ENCODE data around the gene YTHDC2. TPM values are rescaled to one million over a fixed set of nuclear protein-coding genes. Genes with fewer than 3 reads are reported as not detected.

YTHDC2 gene
- total RNA-seq (10 to 100 TPM; 12.3 to 21.1 (median 18.5) TPM), polyA plus RNA-seq (6.4 TPM)
- long read RNA-seq, donor 1, full-length matches to known transcripts = 4 of 23 reads
- long read RNA-seq, donor 1, partial matches to known transcripts = 16 of 23 reads
- long read RNA-seq, donor 1, other reads (novel, unspliced or antisense) = 3 of 23 reads
- long read RNA-seq, donor 2, full-length matches to known transcripts = 7 of 12 reads
- long read RNA-seq, donor 2, partial matches to known transcripts = 3 of 12 reads
- long read RNA-seq, donor 2, other reads (novel, unspliced or antisense) = 2 of 12 reads
- long read RNA-seq, donor 3, full-length matches to known transcripts = 7 of 32 reads
- long read RNA-seq, donor 3, partial matches to known transcripts = 21 of 32 reads
- long read RNA-seq, donor 3, other reads (novel, unspliced or antisense) = 4 of 32 reads
- long read RNA-seq, donor 4, full-length matches to known transcripts = 9 of 16 reads
- long read RNA-seq, donor 4, partial matches to known transcripts = 4 of 16 reads
- long read RNA-seq, donor 4, other reads (novel, unspliced or antisense) = 3 of 16 reads

DNA sequence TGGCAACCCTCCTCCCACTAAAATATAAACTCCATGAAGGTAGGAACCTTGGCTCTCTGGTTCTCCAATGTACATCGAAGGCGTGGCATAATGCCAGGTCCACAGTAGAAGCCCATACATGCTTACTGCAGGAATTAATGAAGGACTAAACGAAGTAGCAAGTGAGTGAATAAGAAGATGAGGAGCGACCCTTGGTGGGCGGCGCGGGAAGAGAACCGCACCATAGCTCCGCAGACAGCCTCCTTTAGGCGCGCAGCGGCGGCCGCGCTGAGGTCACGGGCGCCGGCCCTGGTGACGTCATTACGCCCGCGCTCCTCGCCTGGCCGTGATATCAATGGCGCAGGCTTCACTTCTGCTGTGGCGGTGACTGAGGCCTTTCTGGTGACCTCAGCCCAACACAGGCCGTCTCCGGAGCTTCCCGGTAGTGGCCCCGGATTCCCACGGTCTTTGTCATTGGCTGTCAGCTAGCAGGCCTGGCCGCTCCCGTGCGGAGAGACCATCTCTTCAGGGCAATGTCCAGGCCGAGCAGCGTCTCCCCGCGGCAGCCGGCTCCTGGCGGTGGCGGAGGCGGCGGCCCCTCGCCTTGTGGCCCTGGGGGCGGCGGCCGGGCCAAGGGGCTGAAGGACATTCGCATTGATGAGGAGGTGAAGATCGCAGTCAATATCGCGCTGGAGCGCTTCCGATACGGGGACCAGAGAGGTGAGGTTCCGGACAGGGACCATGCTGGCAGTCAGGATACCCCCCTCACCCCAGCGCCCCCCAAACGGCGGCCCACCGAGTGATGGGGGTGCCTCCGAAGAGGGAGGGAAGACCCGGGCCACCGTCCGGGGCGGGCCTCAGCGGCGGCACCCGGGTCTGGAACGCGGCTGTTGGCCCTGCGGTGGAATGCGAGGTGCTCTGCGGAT lies at the start of gene YTHDC2:
Gene YTHDC2, plus strand, starts transcription at position 311 of the 905 bp plus-strand sequence. Its CDS starts 202 bp downstream, at position 513.
- DNase-seq = peak; percentile 91 to 96 (median 95)
- WGBS = under 1% methylated on average over 72 of the region's 72 CpGs
- peak; percentile 99 for ATAC-seq
- H3K4me3 ChIP-seq (ENCODE audit: low read length) = peak within 1 kb of the TSS; percentile 75
- H3K4me1 ChIP-seq (ENCODE audit: control insufficient read depth, insufficient read depth, low read length) = no peaks in the 10 kb centered on the region
- H3K27ac ChIP-seq (ENCODE audit: low read length) = peak within 1 kb of the TSS; percentile 91
- H3K9me3 ChIP-seq (ENCODE audit: control insufficient read depth, low read length) = no peaks in the 10 kb centered on the region
- intact Hi-C loops (cut with DNase I) = loop anchor here in 2 of 4 donors (5.0 to 10.0 kb wide), 4 partner anchors 136 to 519 kb away; no protein-coding TSS in a partner anchor
- no peaks in the 10 kb centered on the region for H3K27me3 ChIP-seq (ENCODE audit: control insufficient read depth, insufficient read depth)

DNA sequence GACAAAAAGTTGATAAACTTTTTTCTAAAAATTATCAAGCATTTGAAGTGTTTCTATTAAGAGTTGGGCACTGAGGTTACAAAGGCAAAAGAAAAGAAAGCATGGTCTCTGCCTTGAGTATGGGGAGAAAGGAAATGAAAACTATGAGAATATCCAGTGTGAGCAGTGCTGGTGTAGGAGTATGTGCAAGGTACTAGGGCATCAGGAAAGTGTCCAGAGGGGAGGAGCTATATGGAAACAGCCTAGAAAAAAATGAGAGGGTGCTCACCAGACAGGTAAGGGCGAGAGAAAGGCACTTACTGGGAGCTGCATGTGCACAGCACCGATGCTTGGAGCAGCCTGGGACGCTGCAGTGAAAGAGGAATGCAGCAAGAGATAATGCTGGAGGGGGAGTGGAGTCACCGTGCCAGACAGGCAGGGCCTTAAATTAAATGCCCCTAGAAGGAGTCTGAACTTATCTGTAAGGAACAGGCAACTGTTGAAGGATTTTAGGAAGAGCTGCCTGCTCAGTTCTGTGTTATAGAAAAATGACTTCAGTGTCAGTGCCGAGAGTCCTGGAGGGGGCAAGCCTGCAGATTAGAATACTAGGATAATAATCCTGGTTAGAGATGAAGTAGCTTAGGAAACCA lies 39.3 kb upstream of the YTHDC2 start:
- peak in 1 of 3 donors; percentile 31 for DNase-seq
- intact Hi-C loops (cut with DNase I) = no loop called here
- ATAC-seq = peak; percentile 34 to 40

DNA sequence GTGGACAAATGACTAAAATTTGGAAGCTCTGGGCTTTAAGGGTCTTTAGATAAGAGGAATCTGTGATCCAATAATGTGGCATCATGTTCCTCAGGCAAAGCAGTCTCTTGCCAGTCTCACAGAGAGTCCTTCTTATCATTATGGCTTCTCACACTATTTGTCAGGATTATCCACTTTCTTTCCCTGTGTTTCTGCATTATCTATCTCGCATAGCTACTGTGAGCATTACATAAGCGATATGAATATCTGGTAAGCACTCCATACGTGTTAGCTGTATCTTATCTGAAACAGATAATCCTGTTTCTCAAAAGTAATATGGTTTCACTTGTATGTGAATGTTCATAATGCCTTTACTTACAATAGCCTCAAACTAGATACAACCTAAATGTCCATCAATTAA lies 34.8 kb upstream of the YTHDC2 start:
- ATAC-seq (no peak), DNase-seq (no peak)
- Histone ChIP-seq H3K4me1 (ENCODE audit: control insufficient read depth, insufficient read depth, low read length) (no peaks in the 10 kb centered on the region), H3K27ac (ENCODE audit: low read length) (no peak overlapping the region), H3K9me3 (ENCODE audit: control insufficient read depth, low read length) (no peaks in the 10 kb centered on the region), H3K27me3 (ENCODE audit: control insufficient read depth, insufficient read depth) (no peaks in the 10 kb centered on the region), H3K4me3 (ENCODE audit: low read length) (no peak overlapping the region)
- intact Hi-C loops (cut with DNase I) = no loop called here
- 47% methylated on average over 3 of the region's 3 CpGs for WGBS

More for the DNA sequence above, 39.3 kb upstream of the YTHDC2 start:
- H3K27ac ChIP-seq (ENCODE audit: low read length) = no peak overlapping the region
- no peak overlapping the region for H3K4me3 ChIP-seq (ENCODE audit: low read length)
- 14% methylated on average over 5 of the region's 5 CpGs for WGBS
- no peaks in the 10 kb centered on the region for H3K9me3 ChIP-seq (ENCODE audit: control insufficient read depth, low read length)
- H3K4me1 ChIP-seq (ENCODE audit: control insufficient read depth, insufficient read depth, low read length) = no peaks in the 10 kb centered on the region
- H3K27me3 ChIP-seq (ENCODE audit: control insufficient read depth, insufficient read depth) = no peaks in the 10 kb centered on the region

DNA sequence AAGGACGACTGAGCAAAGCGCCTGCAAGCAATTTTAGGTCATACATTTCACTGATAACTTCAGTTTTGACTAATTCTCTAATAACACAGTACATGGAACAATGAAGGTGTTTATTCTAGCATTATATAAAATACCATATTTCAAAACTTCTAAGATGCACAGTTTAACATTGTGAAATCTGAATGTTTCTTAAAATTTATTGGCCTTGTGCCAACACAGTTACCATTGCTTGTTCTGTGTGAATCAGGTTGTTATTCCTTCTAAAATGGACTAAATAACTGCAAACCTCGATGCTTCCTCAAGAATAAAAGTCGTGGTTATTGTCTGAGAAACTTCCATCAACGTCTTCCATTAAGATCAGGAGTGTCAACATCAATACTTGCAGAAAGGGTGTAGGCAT lies 33.3 kb upstream of the YTHDC2 start:
- no peaks in the 10 kb centered on the region for H3K9me3 ChIP-seq (ENCODE audit: control insufficient read depth, low read length)
- DNase-seq (no peak), ATAC-seq (no peak)
- no peak overlapping the region for H3K4me3 ChIP-seq (ENCODE audit: low read length)
- WGBS = 78% methylated on average over 5 of the region's 5 CpGs
- H3K27me3 ChIP-seq (ENCODE audit: control insufficient read depth, insufficient read depth) = no peaks in the 10 kb centered on the region
- no peak overlapping the region for H3K27ac ChIP-seq (ENCODE audit: low read length)
- H3K4me1 ChIP-seq (ENCODE audit: control insufficient read depth, insufficient read depth, low read length) = no peaks in the 10 kb centered on the region
- intact Hi-C loops (cut with DNase I) = no loop called here

DNA sequence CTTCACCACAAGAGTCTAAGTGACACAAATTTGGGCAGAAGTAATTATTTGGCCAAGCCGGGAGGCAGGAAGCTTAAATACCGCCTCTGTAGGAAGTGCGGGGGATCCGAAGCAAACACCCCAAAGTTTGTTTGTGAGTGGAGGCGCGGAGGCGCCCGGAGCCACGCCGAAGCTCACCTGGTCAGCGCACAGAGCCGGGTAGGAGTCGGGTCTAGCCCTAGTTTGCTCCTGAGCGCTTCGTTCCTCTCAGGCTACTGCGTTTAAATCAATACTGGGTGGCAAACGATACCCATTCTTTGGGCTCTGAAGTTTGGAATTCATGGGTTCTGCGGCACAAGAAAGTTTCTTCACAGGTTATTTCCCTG lies 26.1 kb upstream of the YTHDC2 start:
- peak overlapping the region; percentile 49 for H3K4me3 ChIP-seq (ENCODE audit: low read length)
- no peaks in the 10 kb centered on the region for H3K9me3 ChIP-seq (ENCODE audit: control insufficient read depth, low read length)
- intact Hi-C loops (cut with DNase I) = no loop called here
- WGBS = 3% methylated on average over 18 of the region's 18 CpGs
- no peaks in the 10 kb centered on the region for H3K27me3 ChIP-seq (ENCODE audit: control insufficient read depth, insufficient read depth)
- H3K4me1 ChIP-seq (ENCODE audit: control insufficient read depth, insufficient read depth, low read length) = peaks cover 4% of the 10 kb centered on the region
- DNase-seq = no peak
- H3K27ac ChIP-seq (ENCODE audit: low read length) = no peak overlapping the region
- peak; percentile 15 to 44 for ATAC-seq

DNA sequence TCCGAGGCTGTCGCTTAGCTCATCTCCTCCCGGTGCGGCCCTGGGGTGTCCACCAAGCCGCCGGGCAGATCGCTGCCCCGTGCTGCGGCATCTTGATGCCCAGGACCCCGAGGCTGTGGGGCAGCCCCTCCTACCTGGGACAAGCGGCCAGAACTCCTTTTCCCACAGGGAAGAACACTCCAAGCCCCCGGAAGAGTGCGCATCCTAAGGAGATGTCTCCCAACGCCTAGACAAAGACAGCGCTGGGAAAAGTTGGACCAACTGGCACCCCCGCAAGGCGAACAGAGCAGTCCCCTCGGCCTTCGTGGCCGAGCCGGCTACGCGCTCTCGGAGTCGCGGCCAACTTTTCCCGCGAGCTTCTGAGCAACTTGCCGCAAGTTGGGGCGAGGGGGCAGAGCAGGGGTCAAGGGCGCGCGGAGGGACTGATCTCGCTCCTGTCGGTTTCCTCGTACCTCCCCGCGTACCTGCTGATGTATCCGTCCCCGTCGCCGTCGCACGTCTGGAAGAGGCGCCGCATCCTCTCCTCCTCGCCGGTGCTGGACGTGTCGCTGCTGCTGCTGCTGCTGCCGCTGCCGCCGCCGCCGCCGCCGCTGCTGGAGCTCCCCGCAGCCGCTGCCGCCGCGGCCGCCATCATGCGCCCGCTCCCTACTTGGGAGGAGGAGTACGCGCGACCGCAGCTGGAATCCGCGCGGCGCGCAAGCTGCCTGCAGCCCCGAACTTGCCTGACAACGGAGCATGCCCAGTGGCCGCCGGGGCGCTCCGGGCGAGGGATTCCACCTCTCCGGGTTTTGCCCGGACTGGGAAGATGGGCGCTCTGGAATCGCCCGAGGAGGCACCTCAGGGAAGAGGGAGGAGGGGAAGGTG lies 25.5 kb upstream of the YTHDC2 start, which contains the start of gene MCC:
Gene MCC, minus strand, starts transcription at position 673 of the 864 bp plus-strand sequence.
- peak; percentile 83 to 93 (median 93) for DNase-seq
- no peaks in the 10 kb centered on the region for H3K9me3 ChIP-seq (ENCODE audit: control insufficient read depth, low read length)
- H3K4me1 ChIP-seq (ENCODE audit: control insufficient read depth, insufficient read depth, low read length) = peaks cover 4% of the 10 kb centered on the region
- no peaks in the 10 kb centered on the region for H3K27me3 ChIP-seq (ENCODE audit: control insufficient read depth, insufficient read depth)
- peak within 1 kb of the TSS; percentile 85 for H3K27ac ChIP-seq (ENCODE audit: low read length)
- H3K4me3 ChIP-seq (ENCODE audit: low read length) = peak within 1 kb of the TSS; percentile 49
- intact Hi-C loops (cut with DNase I) = no loop called here
- ATAC-seq = peak; percentile 95 to 96
- whole genome bisulfite sequencing = 1% methylated on average over 86 of the region's 86 CpGs

DNA sequence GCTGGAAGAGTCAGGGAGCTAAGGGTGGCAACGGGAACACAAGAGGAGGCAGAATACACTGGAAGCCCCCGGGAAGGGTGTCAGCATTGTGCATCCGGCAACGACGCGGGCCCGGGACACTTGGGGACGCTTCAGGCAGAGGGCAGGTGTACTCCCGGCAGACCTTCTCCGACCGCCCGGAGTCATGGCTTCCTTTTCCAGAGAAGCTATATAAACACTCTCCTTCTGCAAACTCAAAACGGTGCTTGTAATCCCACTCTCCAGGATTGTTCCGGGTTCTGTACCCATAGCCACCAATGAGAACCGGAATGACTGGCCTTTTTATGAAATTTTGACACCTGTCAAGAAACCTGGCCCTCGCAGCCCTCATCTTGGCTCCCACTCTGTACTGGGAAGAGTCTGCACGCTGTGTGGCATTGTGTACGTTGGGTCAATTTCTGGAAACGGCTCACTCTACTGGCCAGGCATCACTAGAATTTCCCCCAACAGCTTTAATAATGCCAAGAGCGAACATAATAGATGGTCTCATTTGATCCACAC lies 24.8 kb upstream of the YTHDC2 start:
- Histone ChIP-seq H3K4me1 (ENCODE audit: control insufficient read depth, insufficient read depth, low read length) (peaks cover 4% of the 10 kb centered on the region), H3K4me3 (ENCODE audit: low read length) (peak overlapping the region; percentile 49), H3K9me3 (ENCODE audit: control insufficient read depth, low read length) (no peaks in the 10 kb centered on the region), H3K27me3 (ENCODE audit: control insufficient read depth, insufficient read depth) (no peaks in the 10 kb centered on the region), H3K27ac (ENCODE audit: low read length) (peak overlapping the region; percentile 85)
- WGBS = 18% methylated on average over 20 of the region's 20 CpGs
- no peak for DNase-seq
- intact Hi-C loops (cut with DNase I) = no loop called here
- peak in 1 of 2 donors; percentile 28 for ATAC-seq

DNA sequence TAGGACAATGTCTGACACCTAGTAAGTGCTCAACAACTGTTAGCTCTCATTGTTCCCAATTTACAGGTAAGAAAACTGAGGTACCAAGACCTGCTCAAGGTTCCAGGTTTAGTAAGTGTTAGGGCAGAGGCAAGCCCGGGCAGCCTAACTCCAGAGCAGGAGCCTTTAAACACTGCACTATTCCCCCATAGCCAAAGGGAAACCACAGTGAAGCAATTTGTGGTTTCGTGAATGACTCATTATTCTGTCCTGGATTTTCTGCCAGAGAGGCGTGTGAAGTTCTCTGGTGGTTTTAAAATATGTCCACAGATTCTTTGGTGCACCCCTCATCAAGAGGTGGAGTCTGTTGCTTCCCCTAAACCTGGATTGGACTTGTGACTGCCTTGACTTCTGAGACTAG lies 24.2 kb upstream of the YTHDC2 start:
- 54% methylated on average over 3 of the region's 3 CpGs for WGBS
- intact Hi-C loops (cut with DNase I) = no loop called here
- Histone ChIP-seq H3K27ac (ENCODE audit: low read length) (no peak overlapping the region), H3K27me3 (ENCODE audit: control insufficient read depth, insufficient read depth) (no peaks in the 10 kb centered on the region), H3K9me3 (ENCODE audit: control insufficient read depth, low read length) (no peaks in the 10 kb centered on the region), H3K4me1 (ENCODE audit: control insufficient read depth, insufficient read depth, low read length) (peaks cover 4% of the 10 kb centered on the region), H3K4me3 (ENCODE audit: low read length) (no peak overlapping the region)
- ATAC-seq (peak; percentile 74 to 78), DNase-seq (peak in 2 of 3 donors; percentile 31 to 58)

DNA sequence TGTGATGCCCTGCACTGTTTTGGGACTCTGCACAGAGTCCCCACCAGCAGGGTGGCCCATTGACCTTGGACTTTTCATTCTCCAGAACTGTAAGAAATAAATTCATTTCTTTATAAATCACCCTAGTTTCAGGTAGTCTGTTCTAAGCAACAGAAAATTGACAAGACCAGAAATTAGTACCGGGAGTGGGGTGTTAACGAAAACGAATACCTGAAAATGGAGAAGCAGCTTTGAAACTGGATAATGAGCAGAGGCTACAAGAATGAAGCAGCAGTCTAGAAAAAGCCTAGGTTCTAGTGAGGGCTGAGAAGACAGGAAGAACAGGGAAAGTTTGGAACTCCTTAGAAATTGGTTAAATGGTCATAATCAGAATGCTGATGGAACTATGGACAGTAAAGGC lies 23.2 kb upstream of the YTHDC2 start:
- H3K27me3 ChIP-seq (ENCODE audit: control insufficient read depth, insufficient read depth) = no peaks in the 10 kb centered on the region

More for the DNA sequence above, 23.2 kb upstream of the YTHDC2 start:
- Histone ChIP-seq H3K27ac (ENCODE audit: low read length) (no peak overlapping the region), H3K4me3 (ENCODE audit: low read length) (no peak overlapping the region), H3K9me3 (ENCODE audit: control insufficient read depth, low read length) (no peaks in the 10 kb centered on the region), H3K4me1 (ENCODE audit: control insufficient read depth, insufficient read depth, low read length) (peaks cover 4% of the 10 kb centered on the region)
- intact Hi-C loops (cut with DNase I) = loop anchor here in 1 of 4 donors (5.0 kb wide), 1 partner anchor 108 kb away; no protein-coding TSS in a partner anchor
- WGBS = 98% methylated on average over 3 of the region's 3 CpGs
- no peak for ATAC-seq
- DNase-seq = no peak
